OCI-LY3 (cell line): ENCODE measurements around the gene GMFB.

Source experiments
- CTCF ChIP-seq: fragments of 200-600, 300-600 bp; sonication (generic); IDR thresholded peaks from 2 replicates; pipeline ENCODE4 v1.5.1; 2014; ENCODE audit warnings: antibody characterized with exemption, low read length, low read depth
- EZH2phosphoT487 ChIP-seq: fragments of 200-600 bp; shearing (Covaris generic); IDR thresholded peaks from 2 replicates; pipeline ENCODE4 v1.6.1; 2018; ENCODE audit warnings: antibody characterized with exemption, mixed run types, low read depth

GRCh38 chr14:54490445-54491175, 1.8 kb upstream of the GMFB start:
- TF ChIP-seq CTCF (no peak), EZH2phosphoT487 (no peak)
